ENCODE measurements around the gene CCDC170. TPM values are rescaled to one million over a fixed set of nuclear protein-coding genes. Genes with fewer than 3 reads are reported as not detected.

Gene CCDC170
- total RNA-seq, 1 experiment from 2014 or later, result not detected

GRCh38 chr6:151494936-151495320, 1.1 kb downstream of the CCDC170 start:
- CTCF ChIA-PET, result no interaction called here
- intact Hi-C loops (cut with micrococcal nuclease), result no loop called here
- Mint-ChIP-seq H3K36me3 (ENCODE audit: insufficient read depth, unreplicated experiment) (no peaks in the 10 kb centered on the region), H3K4me1 (ENCODE audit: insufficient read depth, unreplicated experiment) (no peaks in the 10 kb centered on the region), H3K27ac (ENCODE audit: low read depth, unreplicated experiment) (no peak overlapping the region), H3K9me3 (ENCODE audit: unreplicated experiment) (no peaks in the 10 kb centered on the region), H3K27me3 (ENCODE audit: insufficient read depth, unreplicated experiment) (peaks cover 10% of the 10 kb centered on the region), H3K4me3 (ENCODE audit: unreplicated experiment) (peak overlapping the region; percentile 51)
- no TSS peak for BruUV-seq (replicated peaks)
- DNase-seq (ENCODE audit: unreplicated experiment), result no peak
- POLR2A ChIA-PET, result no interaction called here
- no peak for TF ChIP-seq CTCF (IDR thresholded peaks at IDR 0.05; ENCODE audit: unreplicated experiment)

GRCh38 chr6:151495380-151495779, 1.6 kb downstream of the CCDC170 start:
- CTCF ChIA-PET, result no interaction called here
- H3K4me1 Mint-ChIP-seq (ENCODE audit: insufficient read depth, unreplicated experiment), result no peaks in the 10 kb centered on the region
- no peaks in the 10 kb centered on the region for H3K9me3 Mint-ChIP-seq (ENCODE audit: unreplicated experiment)
- intact Hi-C loops (cut with micrococcal nuclease), result no loop called here
- no peak for DNase-seq (ENCODE audit: unreplicated experiment)
- POLR2A ChIA-PET, result no interaction called here
- TF ChIP-seq CTCF (IDR thresholded peaks at IDR 0.05; ENCODE audit: unreplicated experiment), result no peak
- no TSS peak for BruUV-seq (replicated peaks)
- H3K27me3 Mint-ChIP-seq (ENCODE audit: insufficient read depth, unreplicated experiment), result peaks cover 10% of the 10 kb centered on the region
- H3K4me3 Mint-ChIP-seq (ENCODE audit: unreplicated experiment), result no peak overlapping the region
- no peaks in the 10 kb centered on the region for H3K36me3 Mint-ChIP-seq (ENCODE audit: insufficient read depth, unreplicated experiment)
- H3K27ac Mint-ChIP-seq (ENCODE audit: low read depth, unreplicated experiment), result no peak overlapping the region

- BruUV-seq (replicated peaks), result no TSS peak
- ChIA-PET POLR2A (interaction anchor here (1.0 kb wide), 1 partner anchor 8 kb away, joined by 4 read pairs; no protein-coding TSS in a partner anchor), CTCF (interaction anchor here (0.5 kb wide), 1 partner anchor 183 kb away, joined by 3 read pairs; no protein-coding TSS in a partner anchor)
Measured at GRCh38 chr6:151497905-151498304, 4.1 kb downstream of the CCDC170 start.

DNA sequence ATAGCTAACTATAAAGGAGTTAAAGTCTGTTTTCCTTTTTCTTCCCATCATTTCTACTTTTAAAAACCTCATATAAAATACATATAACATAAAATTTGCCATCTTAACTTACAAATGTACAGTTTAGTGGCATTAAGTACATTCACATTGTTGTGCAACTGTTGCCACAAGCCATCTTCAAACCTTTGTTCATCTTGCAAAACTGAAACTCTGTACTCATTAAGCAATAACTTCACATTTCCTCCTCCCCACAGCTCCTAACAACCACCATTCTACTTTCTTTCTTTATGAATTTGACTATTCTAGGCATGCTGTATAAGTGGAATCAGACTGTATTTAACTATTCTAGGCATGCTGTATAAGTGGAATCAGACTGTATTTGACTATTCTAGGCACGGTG, 4.5 kb downstream of the CCDC170 start:
- H3K27ac Mint-ChIP-seq (ENCODE audit: low read depth, unreplicated experiment), result no peak overlapping the region
- peaks cover 7% of the 10 kb centered on the region for H3K4me1 Mint-ChIP-seq (ENCODE audit: insufficient read depth, unreplicated experiment)
- no TSS peak for BruUV-seq (replicated peaks)
- peaks cover 10% of the 10 kb centered on the region for H3K27me3 Mint-ChIP-seq (ENCODE audit: insufficient read depth, unreplicated experiment)
- H3K4me3 Mint-ChIP-seq (ENCODE audit: unreplicated experiment), result no peak overlapping the region
- POLR2A ChIA-PET, result interaction anchor here (1.0 kb wide), 1 partner anchor 9 kb away, joined by 4 read pairs; no protein-coding TSS in a partner anchor
- CTCF ChIA-PET, result no interaction called here
- DNase-seq (ENCODE audit: unreplicated experiment), result peak; percentile 61
- no peak for TF ChIP-seq CTCF (IDR thresholded peaks at IDR 0.05; ENCODE audit: unreplicated experiment)
- intact Hi-C loops (cut with micrococcal nuclease), result no loop called here
- H3K36me3 Mint-ChIP-seq (ENCODE audit: insufficient read depth, unreplicated experiment), result no peaks in the 10 kb centered on the region
- H3K9me3 Mint-ChIP-seq (ENCODE audit: unreplicated experiment), result no peaks in the 10 kb centered on the region

More at GRCh38 chr6:151497905-151498304, 4.1 kb downstream of the CCDC170 start:
- H3K27me3 Mint-ChIP-seq (ENCODE audit: insufficient read depth, unreplicated experiment), result peaks cover 10% of the 10 kb centered on the region
- no peak for TF ChIP-seq CTCF (IDR thresholded peaks at IDR 0.05; ENCODE audit: unreplicated experiment)
- H3K27ac Mint-ChIP-seq (ENCODE audit: low read depth, unreplicated experiment), result no peak overlapping the region
- intact Hi-C loops (cut with micrococcal nuclease), result no loop called here
- DNase-seq (ENCODE audit: unreplicated experiment), result no peak
- H3K4me3 Mint-ChIP-seq (ENCODE audit: unreplicated experiment), result no peak overlapping the region
- H3K36me3 Mint-ChIP-seq (ENCODE audit: insufficient read depth, unreplicated experiment), result no peaks in the 10 kb centered on the region
- peaks cover 7% of the 10 kb centered on the region for H3K4me1 Mint-ChIP-seq (ENCODE audit: insufficient read depth, unreplicated experiment)
- no peaks in the 10 kb centered on the region for H3K9me3 Mint-ChIP-seq (ENCODE audit: unreplicated experiment)

Data from MCF 10A (cell line).